Esophagus squamous epithelium (tissue), 4 donors: Measurements from ENCODE around the gene S100A12.
"Not testable (repeated sequence)": the region's sequence is repeated elsewhere in the genome, so short reads cannot be mapped to it uniquely, and the experiment has no call there.

Source experiments
- CTCF ChIP-seq, 6 experiments: fragments of 450-650 bp in 4 of 6; fragments of 200-600 bp in 2 of 6; sonication (generic) in 2 of 6; IDR thresholded peaks; one replicate each; pipeline ENCODE4 v1.5.1; 2016 to 2019; ENCODE audit warnings: antibody characterized with exemption in 6 of 6, mild to moderate bottlenecking in 4 of 6, moderate library complexity in 4 of 6
- POLR2A ChIP-seq, 4 donors: fragments of 450-650 bp; IDR thresholded peaks; one replicate each; pipeline ENCODE4 v1.6.1; 2017; ENCODE audit warnings: antibody characterized with exemption in 4 of 4, mild to moderate bottlenecking in 4 of 4, moderate library complexity in 3 of 4

GRCh38 chr1:153347049-153347448 lies 28.4 kb downstream of the S100A12 start:
- TF ChIP-seq CTCF, POLR2A (IDR thresholded peaks at IDR 0.05): not testable (repeated sequence)
